HUES6 (cell line): ENCODE results near the gene RFC4.

Experiments used
- H3K27ac ChIP-seq: 2 replicates; pipeline ENCODE4 v1.7.0; 2013; ENCODE audit warnings: low read depth, mild to moderate bottlenecking, low read length, inconsistent platforms
- H3K27me3 ChIP-seq: 2 replicates; pipeline ENCODE4 v1.6.1; 2013; ENCODE audit warnings: low read length; ENCODE audit not compliant: control insufficient read depth, insufficient read depth
- H3K36me3 ChIP-seq: 2 replicates; pipeline ENCODE4 v1.6.1; 2013; ENCODE audit warnings: low read length; ENCODE audit not compliant: control insufficient read depth, insufficient read depth
- H3K4me1 ChIP-seq: 2 replicates; pipeline ENCODE4 v1.6.1; 2013; ENCODE audit warnings: low read length; ENCODE audit not compliant: control insufficient read depth, insufficient read depth
- H3K4me3 ChIP-seq: 2 replicates; pipeline ENCODE4 v1.5.1; 2013; ENCODE audit warnings: low read depth, low read length
- H3K9ac ChIP-seq: one replicate; pipeline ENCODE4 v1.6.1; 2013; ENCODE audit warnings: mild to moderate bottlenecking, low read length
- H3K9me3 ChIP-seq: 2 replicates; pipeline ENCODE4 v1.6.1; 2013; ENCODE audit warnings: low read depth, low read length; ENCODE audit not compliant: control insufficient read depth, insufficient read depth

Gene RFC4

DNA sequence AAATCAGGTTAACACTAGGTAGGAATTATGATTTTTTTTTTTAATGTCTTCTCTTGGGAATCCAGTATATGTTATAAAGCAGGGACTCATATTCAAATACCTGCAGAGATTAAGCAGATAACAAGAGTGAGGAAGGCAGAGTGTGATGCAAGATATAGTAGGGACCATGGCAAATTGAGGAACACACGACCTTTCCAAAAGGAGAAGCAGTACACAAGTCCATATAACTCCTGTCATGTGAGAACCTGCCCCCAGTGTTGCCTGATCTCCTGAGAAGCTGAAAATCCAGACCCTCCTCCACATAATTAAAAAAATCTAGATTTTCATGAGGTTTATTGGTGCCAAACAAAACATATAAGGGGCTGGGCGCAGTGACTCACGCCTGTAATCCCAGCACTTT is 3.6 kb downstream of the RFC4 start:
- Histone ChIP-seq H3K27me3 (no peaks in the 10 kb centered on the region), H3K27ac (no peak overlapping the region), H3K9ac (no peak overlapping the region), H3K4me1 (peaks cover 8% of the 10 kb centered on the region), H3K4me3 (no peak overlapping the region), H3K9me3 (no peaks in the 10 kb centered on the region), H3K36me3 (peaks cover 72% of the 10 kb centered on the region)

DNA sequence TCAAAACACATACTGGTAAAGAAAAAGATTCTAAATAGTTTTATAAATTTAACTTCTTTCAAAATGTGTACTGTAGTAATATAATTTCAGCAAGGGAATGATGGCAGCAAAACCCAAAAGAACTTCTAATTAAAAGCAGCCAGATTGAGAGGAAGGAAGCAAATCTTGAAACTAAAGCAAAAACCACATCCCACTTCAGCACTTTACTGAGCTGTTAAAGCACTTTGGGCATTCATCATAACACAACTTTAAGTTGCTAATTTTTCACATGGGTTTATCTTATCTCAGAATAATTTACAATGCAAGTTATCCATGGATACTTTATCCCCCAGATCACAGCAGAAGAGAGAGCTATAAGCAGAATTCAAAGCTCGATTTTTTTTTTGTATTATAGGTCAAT is 6.0 kb downstream of the RFC4 start:
- no peak overlapping the region for H3K9ac ChIP-seq
- H3K27ac ChIP-seq = no peak overlapping the region
- no peaks in the 10 kb centered on the region for H3K9me3 ChIP-seq
- H3K27me3 ChIP-seq = no peaks in the 10 kb centered on the region
- H3K4me1 ChIP-seq = no peaks in the 10 kb centered on the region
- H3K36me3 ChIP-seq = peaks cover 91% of the 10 kb centered on the region
- no peak overlapping the region for H3K4me3 ChIP-seq

DNA sequence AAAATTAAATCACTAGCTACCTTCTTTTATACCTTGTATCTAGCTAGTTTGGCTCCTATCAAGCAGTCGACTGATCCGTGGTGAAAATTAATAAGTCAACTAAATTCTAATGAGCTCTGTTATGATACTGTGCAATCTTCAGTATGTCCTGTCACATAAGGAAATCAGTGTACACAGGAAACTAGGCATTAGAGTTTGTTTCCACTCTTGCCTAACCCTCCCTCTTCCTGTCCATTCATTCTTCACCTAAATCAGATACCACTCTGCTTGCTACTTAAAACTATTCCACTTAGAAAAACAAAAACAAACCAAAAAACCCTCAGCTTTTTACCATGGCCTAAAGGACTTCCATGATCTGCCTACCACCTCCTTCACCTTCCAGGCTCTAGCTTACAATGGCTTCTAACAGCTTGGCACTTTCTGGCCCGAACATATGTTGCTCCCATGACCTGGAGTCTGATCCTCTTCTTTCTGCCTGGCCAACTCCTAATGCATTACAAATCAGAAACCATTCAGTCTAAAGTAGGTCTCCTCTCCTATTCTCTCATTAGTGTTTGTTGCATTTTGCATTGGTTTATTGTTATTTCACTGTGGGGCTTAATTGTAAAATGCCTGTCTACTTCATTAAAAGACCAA is 7.9 kb downstream of the RFC4 start:
- H3K9ac ChIP-seq = no peak overlapping the region
- H3K9me3 ChIP-seq = no peaks in the 10 kb centered on the region
- H3K4me1 ChIP-seq = no peaks in the 10 kb centered on the region
- H3K36me3 ChIP-seq = peaks cover 91% of the 10 kb centered on the region
- H3K27me3 ChIP-seq = no peaks in the 10 kb centered on the region
- no peak overlapping the region for H3K27ac ChIP-seq
- no peak overlapping the region for H3K4me3 ChIP-seq

DNA sequence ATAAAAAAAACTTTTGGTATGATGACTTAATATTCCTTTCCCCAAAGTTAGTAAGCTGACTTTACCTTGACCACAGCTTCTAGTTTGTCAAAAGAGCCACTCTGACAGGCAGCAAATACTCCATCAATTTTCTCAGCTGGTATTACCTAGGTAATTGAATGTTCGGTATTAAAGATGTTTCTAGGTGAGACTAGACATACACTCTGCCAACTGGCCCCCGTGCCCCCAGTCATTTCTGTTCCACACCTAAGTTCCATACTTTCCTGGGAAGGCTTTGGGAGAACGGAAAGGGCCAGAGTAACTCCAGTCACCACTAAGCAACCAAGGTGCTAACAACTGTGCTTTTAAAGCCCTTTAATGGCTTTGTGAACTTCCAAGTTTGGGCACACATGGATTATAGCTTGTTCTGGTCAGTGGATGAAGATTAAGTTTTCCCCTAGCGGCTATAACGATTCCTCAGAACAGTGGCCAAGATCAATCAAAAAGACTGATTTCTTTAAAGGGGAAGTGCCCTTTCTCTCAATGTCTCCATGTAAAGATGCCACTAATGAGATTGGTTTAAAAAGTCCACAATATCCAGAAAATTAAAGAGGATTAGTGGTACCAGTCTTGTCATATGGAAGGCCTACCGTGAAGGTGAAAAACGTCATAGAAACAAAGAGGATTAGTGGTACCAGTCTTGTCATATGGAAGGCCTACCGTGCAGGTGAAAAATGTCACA is 15.9 kb downstream of the RFC4 start:
- no peak overlapping the region for H3K9ac ChIP-seq
- H3K4me1 ChIP-seq = no peaks in the 10 kb centered on the region
- no peaks in the 10 kb centered on the region for H3K27me3 ChIP-seq
- H3K9me3 ChIP-seq = no peaks in the 10 kb centered on the region
- H3K36me3 ChIP-seq = peaks cover 96% of the 10 kb centered on the region
- no peak overlapping the region for H3K4me3 ChIP-seq
- H3K27ac ChIP-seq = no peak overlapping the region

DNA sequence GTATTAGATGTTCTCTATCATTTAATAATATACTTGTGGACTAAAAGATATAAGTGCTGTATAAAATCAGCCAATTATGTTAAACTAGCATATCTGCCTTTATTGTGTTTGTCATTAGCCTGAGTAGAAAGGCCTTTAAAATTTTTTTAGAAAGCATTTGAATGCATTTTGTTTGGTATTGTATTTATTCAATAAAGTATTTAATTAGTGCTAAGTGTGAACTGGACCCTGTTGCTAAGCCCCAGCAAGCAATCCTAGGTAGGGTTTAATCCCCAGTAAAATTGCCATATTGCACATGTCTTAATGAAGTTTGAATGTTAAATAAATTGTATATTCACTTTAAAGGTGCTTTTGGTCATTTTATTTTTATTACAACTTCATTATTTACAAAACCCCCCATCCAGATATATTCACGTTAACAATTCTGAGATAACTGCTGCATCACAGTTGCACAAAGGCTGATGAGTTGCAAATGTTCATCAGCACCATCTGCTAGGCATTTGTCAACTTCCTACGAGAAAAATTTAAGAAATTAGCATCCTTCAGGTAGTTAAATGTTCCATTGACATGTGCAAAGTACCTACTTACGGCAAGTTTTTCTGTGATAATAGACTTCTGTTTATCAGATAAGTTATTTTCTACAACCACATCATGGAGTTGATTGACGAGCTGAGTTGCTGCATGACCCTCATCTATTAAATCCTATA is 16.6 kb downstream of the RFC4 start:
- Histone ChIP-seq H3K9ac (no peak overlapping the region), H3K27ac (no peak overlapping the region), H3K4me3 (no peak overlapping the region), H3K9me3 (no peaks in the 10 kb centered on the region), H3K36me3 (peaks cover 98% of the 10 kb centered on the region), H3K4me1 (no peaks in the 10 kb centered on the region), H3K27me3 (no peaks in the 10 kb centered on the region)

DNA sequence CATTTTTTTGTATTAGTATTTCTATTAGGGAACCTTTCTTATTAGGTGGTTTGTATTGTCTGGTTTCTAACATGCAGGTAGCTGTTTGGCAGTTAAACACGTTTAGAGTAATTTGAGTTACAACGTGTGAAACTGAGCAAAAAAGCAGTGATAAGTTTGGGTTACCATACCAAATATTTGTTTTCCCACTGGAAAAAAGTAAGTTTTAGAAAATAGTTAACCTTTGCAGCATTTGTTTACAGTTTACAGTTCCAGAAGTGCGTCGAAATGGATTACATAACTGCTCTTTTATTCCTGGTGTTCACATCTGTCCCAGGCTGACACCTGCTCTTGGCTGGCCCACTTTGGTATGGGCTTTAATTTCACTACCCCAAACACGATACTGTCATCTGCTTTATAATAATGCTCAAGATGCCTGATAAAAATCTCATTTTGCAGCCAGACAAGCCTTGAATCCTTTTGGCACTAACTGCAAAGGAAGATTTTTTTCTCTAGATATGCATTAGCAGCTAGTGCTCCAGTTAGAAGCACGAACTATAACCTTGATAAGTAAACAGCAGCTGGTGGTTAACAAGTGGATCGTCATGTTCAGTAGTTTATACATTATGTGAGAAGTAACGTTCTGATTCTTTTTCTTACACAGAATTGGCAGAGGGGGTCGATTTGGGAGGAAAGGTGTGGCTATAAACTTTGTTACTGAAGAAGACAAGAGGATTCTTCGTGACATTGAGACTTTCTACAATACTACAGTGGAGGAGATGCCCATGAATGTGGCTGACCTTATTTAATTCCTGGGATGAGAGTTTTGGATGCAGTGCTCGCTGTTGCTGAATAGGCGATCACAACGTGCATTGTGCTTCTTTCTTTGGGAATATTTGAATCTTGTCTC is 17.6 kb downstream of the RFC4 start:
- Histone ChIP-seq H3K4me3 (no peak overlapping the region), H3K27me3 (no peaks in the 10 kb centered on the region), H3K9ac (no peak overlapping the region), H3K27ac (no peak overlapping the region), H3K4me1 (no peaks in the 10 kb centered on the region), H3K9me3 (no peaks in the 10 kb centered on the region), H3K36me3 (peaks cover 98% of the 10 kb centered on the region)

DNA sequence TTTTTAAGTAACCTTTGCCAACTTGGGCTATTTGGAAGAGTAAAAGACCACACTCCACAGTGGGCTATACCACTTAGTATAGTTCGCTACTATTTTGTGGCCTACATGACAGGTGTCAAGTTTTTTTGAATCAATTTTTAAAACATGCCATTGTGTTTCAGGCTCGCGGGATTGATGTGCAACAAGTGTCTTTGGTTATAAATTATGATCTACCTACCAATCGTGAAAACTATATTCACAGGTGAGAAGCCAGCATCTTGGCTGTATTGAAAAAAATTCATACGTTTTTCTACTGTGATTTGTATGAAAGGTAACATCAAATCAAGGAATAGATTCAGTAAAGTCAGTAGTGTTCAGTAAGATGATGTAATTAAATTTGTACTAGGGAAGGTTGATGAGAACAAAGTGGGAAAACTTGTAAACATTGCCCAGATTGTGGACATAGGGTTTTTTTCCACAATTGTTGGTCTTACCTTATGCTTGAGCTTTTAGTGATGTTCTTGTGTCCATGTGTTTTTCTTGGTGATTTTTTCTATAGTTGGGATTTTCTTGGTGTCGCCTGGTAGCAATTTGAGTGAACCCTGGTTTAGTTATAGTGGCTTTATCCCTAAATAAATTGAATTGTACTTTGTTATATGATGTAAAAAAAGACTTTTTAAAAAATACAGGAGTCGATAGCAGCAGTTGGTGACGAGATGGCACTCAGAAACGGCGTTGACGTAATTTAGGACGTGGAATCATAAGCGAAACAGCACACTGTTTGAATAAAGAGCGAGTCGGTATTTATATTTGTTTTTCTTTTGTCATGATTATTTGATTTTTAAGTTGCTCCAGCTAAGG is 18.4 kb downstream of the RFC4 start:
- Histone ChIP-seq H3K4me3 (no peak overlapping the region), H3K27ac (no peak overlapping the region), H3K9ac (no peak overlapping the region), H3K4me1 (no peaks in the 10 kb centered on the region), H3K9me3 (no peaks in the 10 kb centered on the region), H3K36me3 (peaks cover 94% of the 10 kb centered on the region), H3K27me3 (no peaks in the 10 kb centered on the region)

DNA sequence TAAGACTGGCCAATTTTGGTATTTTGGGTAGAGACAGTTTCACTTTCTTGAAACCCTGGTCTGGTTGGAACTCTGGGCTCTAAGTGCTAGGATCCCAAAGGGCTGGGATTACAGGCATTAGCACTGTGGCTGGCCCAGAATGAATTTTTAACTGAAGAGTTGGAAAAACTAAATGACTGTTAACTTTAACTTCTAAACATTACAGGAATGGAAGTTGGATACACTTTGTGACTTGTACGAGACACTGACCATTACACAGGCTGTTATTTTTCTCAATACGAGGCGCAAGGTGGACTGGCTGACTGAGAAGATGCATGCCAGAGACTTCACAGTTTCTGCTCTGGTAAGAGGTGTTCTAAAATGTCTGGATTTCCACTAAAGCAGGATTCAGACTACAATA is 19.4 kb downstream of the RFC4 start:
- H3K27me3 ChIP-seq = no peaks in the 10 kb centered on the region
- 0 out of 2 replicates have a peak, but pooled peaks cover 1% of the 10 kb centered on the region for H3K4me1 ChIP-seq
- no peaks in the 10 kb centered on the region for H3K9me3 ChIP-seq
- H3K27ac ChIP-seq = no peak overlapping the region
- no peak overlapping the region for H3K9ac ChIP-seq
- H3K36me3 ChIP-seq = peaks cover 85% of the 10 kb centered on the region
- peak overlapping the region; percentile 80; the same call in 1 of the 2 replicates for H3K4me3 ChIP-seq

DNA sequence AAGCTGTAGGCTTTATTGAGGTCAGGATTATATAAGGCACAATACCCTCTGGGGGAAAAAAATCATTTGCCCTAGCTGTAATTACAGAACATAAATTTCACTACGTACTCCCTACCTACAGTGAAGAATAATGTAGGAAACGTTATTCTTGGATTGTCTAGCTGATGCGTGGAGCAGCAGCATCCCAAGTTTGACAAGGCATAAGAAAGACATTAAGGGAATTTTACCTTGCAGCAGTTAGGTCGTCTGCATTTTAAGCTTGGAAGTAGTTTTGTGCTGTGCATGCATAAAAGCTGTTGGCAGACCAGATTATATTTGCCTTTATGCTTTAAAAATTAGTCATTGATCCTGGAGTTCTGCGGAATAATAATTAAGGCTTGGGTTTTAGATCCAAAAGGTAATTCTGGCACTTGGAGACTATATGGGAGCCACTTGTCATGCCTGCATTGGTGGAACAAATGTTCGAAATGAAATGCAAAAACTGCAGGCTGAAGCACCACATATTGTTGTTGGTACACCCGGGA is 20.7 kb downstream of the RFC4 start:
- Histone ChIP-seq H3K9ac (peak overlapping the region; percentile 100), H3K27me3 (no peaks in the 10 kb centered on the region), H3K4me3 (peak overlapping the region; percentile 80), H3K36me3 (peaks cover 71% of the 10 kb centered on the region), H3K4me1 (0 out of 2 replicates have a peak, but pooled peaks cover 9% of the 10 kb centered on the region), H3K27ac (peak overlapping the region; percentile 100; the same call in 1 of the 2 replicates), H3K9me3 (no peaks in the 10 kb centered on the region)
